Activated B cell treated with CpG ODN at 0.5 μM for 24 hours (primary cell): ENCODE results near the gene SPP1. TPM values are rescaled to one million over a fixed set of nuclear protein-coding genes. Genes with fewer than 3 reads are reported as not detected.

Source experiments
- ATAC-seq: fragments of 200-7000 bp; cut with Tn5 transposase; one replicate; pipeline ENCODE4 v1.10.0; 2021; ENCODE audit warnings: low read depth, mild to moderate bottlenecking, moderate library complexity
- CTCF ChIA-PET: fragments of 350-600 bp; sonication (Branson Sonifier 250); formaldehyde crosslinking; loops from one replicate; lab custom pipeline; 2021; ENCODE audit warnings: antibody characterized with exemption; lab: Charles Lee
- POLR2A ChIA-PET: fragments of 350-600 bp; sonication (Branson Sonifier 250); formaldehyde crosslinking; loops from one replicate; lab custom pipeline; 2021; ENCODE audit warnings: antibody characterized with exemption; lab: Charles Lee
- DNase-seq: peaks from one replicate; pipeline ENCODE4 v3.0.0; 2022
- H3K27ac Mint-ChIP-seq: one replicate; pipeline ENCODE4 v1.8.0; 2020; ENCODE audit warnings: mixed read lengths
- H3K27me3 Mint-ChIP-seq: one replicate; pipeline ENCODE4 v1.8.0; 2021; ENCODE audit warnings: mixed read lengths
- H3K36me3 Mint-ChIP-seq: one replicate; pipeline ENCODE4 v1.8.0; 2021; ENCODE audit warnings: low read depth, mixed read lengths
- H3K4me1 Mint-ChIP-seq: one replicate; pipeline ENCODE4 v1.8.0; 2021; ENCODE audit warnings: mixed read lengths
- H3K4me3 Mint-ChIP-seq: one replicate; pipeline ENCODE4 v1.8.0; 2020; ENCODE audit warnings: mild to moderate bottlenecking, mixed read lengths
- H3K9me3 Mint-ChIP-seq: one replicate; pipeline ENCODE4 v1.8.0; 2020; ENCODE audit warnings: mixed read lengths
- intact Hi-C: fragments of 100-400 bp; cut with micrococcal nuclease; formaldehyde crosslinking; loops from one replicate; pipeline ENCODE4 v1.15.1; 2024
- total RNA-seq: library from RNA; stranded (reverse); gene quantifications from 2 replicates; pipeline ENCODE4 v1.2.3, GENCODE V29; 2022
- TF ChIP-seq, protein P1 (sequence below): fragments of 200-600 bp; IDR thresholded peaks from one replicate; pipeline ENCODE4 v1.8.0; 2022; ENCODE audit warnings: antibody characterized with exemption, mild to moderate bottlenecking

Gene SPP1
- not detected in 2 replicates for total RNA-seq

DNA sequence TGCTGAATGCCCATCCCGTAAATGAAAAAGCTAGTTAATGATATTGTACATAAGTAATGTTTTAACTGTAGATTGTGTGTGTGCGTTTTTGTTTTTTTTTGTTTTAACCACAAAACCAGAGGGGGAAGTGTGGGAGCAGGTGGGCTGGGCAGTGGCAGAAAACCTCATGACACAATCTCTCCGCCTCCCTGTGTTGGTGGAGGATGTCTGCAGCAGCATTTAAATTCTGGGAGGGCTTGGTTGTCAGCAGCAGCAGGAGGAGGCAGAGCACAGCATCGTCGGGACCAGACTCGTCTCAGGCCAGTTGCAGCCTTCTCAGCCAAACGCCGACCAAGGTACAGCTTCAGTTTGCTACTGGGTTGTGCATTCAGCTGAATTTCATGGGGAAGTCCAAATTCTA lies at the start of gene SPP1:
Gene SPP1 (plus strand): TSS at position 249 of the 400 bp plus-strand sequence. CDS start 1,182 bp downstream, outside the sequence.
- ATAC-seq, result peak; percentile 42
- no peak for DNase-seq
- Mint-ChIP-seq H3K4me3 (peak within 1 kb of the TSS; percentile 5), H3K36me3 (no peaks in the 10 kb centered on the region), H3K27me3 (peaks cover 11% of the 10 kb centered on the region), H3K9me3 (no peaks in the 10 kb centered on the region), H3K4me1 (peaks cover 9% of the 10 kb centered on the region), H3K27ac (no peak within 1 kb of the TSS)
- TF ChIP-seq, protein P1, sequence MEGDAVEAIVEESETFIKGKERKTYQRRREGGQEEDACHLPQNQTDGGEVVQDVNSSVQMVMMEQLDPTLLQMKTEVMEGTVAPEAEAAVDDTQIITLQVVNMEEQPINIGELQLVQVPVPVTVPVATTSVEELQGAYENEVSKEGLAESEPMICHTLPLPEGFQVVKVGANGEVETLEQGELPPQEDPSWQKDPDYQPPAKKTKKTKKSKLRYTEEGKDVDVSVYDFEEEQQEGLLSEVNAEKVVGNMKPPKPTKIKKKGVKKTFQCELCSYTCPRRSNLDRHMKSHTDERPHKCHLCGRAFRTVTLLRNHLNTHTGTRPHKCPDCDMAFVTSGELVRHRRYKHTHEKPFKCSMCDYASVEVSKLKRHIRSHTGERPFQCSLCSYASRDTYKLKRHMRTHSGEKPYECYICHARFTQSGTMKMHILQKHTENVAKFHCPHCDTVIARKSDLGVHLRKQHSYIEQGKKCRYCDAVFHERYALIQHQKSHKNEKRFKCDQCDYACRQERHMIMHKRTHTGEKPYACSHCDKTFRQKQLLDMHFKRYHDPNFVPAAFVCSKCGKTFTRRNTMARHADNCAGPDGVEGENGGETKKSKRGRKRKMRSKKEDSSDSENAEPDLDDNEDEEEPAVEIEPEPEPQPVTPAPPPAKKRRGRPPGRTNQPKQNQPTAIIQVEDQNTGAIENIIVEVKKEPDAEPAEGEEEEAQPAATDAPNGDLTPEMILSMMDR, result no peak
- intact Hi-C loops, result no loop called here
- ChIA-PET CTCF (interaction anchor here (1.3 to 2.1 kb wide), 3 partner anchors 123 to 236 kb away, joined by 3 to 9 read pairs (median 7); no protein-coding TSS in a partner anchor), POLR2A (no interaction called here)

DNA sequence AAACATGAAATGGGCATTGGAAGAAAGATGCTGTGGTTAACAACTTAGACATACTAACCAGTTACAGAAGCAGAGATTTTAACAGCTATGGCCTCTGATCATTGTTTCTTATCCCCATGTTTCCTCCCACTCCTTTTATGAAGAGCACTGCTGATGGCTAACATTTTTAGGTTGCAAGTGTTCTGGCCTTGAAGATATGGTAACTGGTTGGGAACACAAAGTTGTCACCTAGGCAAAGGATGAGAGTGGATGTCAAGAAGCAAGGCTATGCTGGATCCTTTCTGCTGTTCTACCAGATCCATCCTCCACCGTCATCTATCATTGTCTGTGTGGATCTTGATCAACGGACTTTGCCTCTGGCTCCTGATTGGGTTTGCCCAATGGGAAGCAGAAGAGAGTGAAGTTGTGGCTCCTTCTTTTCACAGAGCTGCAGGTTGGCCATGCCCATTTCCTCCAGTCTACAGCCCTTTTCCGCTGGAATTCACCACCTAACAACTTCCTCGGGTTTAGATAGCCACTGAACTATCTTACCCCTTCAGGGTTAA lies 48.9 kb upstream of the SPP1 start:
- ATAC-seq, result no peak
- intact Hi-C loops, result loop anchor here (1.0 kb wide), 1 partner anchor 12 kb away; no protein-coding TSS in a partner anchor
- TF ChIP-seq, protein P1, result no peak
- ChIA-PET POLR2A (no interaction called here), CTCF (interaction anchor here (1.4 kb wide), 1 partner anchor 11 kb away, joined by 4 read pairs; no protein-coding TSS in a partner anchor)
- Mint-ChIP-seq H3K27ac (no peak overlapping the region), H3K36me3 (no peaks in the 10 kb centered on the region), H3K27me3 (peaks cover 6% of the 10 kb centered on the region), H3K9me3 (peaks cover 8% of the 10 kb centered on the region), H3K4me1 (no peaks in the 10 kb centered on the region), H3K4me3 (no peak overlapping the region)
- no peak for DNase-seq

DNA sequence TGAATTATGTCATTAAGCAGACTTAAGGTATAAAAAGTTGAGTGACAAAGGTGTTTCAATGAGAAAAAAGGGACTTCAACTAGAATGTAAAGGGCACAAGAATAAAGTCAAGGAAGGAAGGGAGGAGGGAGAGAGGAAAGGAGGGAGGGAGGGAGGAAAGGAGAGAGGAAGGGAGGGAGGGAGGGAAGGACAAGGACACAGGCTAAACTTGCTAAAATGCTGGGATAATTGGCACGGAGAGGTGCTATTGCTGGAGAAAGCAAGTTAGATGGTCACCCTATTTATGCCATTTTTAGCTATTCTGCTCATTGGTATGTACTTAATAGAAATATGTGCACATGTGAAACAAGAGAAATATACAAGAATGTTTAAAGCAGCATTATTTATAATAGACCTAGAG lies 44.9 kb upstream of the SPP1 start:
- Mint-ChIP-seq H3K36me3 (no peaks in the 10 kb centered on the region), H3K4me3 (no peak overlapping the region), H3K4me1 (no peaks in the 10 kb centered on the region), H3K27me3 (peaks cover 8% of the 10 kb centered on the region), H3K27ac (no peak overlapping the region), H3K9me3 (peaks cover 18% of the 10 kb centered on the region)
- DNase-seq (no peak), ATAC-seq (no peak)
- TF ChIP-seq, protein P1, result no peak
- POLR2A ChIA-PET, result no interaction called here
- CTCF ChIA-PET, result no interaction called here
- intact Hi-C loops, result no loop called here

DNA sequence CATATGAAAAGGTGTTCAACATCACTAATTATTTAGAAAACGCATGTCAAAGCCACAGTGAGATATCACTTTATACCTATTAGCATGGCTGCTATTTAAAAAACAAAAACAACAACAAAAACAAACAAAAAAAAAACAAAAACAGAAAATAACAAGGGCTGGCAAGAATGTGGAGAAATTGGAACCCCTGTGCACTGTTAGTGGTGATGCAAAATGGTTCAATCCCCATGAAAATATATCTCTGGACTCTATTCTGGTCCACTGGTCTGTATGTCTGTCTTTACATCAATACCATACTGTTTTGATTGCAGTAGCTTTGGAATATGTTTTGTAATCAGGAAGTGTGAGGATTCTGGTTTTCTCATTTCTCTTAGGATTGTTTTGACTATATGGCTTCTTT lies 43.6 kb upstream of the SPP1 start:
- DNase-seq, result no peak
- Mint-ChIP-seq H3K27me3 (peaks cover 8% of the 10 kb centered on the region), H3K9me3 (peaks cover 18% of the 10 kb centered on the region), H3K4me3 (no peak overlapping the region), H3K27ac (no peak overlapping the region), H3K36me3 (no peaks in the 10 kb centered on the region), H3K4me1 (no peaks in the 10 kb centered on the region)
- no peak for ATAC-seq
- intact Hi-C loops, result no loop called here
- POLR2A ChIA-PET, result no interaction called here
- CTCF ChIA-PET, result no interaction called here
- TF ChIP-seq, protein P1, result no peak

DNA sequence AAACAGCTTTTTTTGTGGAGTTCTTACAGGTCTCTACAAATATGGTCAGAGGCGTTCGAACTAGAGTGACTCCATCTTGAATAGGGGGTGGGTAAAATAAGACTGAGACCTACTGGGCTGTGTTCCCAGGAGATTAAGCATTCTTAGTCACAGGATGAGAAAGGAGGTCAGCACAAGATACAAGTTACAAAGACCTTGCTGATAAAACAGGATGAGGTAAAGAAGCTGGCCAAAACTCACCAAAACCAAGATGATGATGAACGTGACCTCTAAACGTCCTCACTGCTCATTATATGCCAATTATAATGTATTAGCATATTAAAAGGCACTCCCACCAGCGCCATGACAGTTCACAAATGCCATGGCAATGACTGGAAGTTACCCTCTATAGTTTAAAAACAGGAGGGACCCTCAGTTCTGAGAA lies 42.8 kb upstream of the SPP1 start:
- Mint-ChIP-seq H3K4me3 (no peak overlapping the region), H3K9me3 (peaks cover 18% of the 10 kb centered on the region), H3K27me3 (peaks cover 8% of the 10 kb centered on the region), H3K4me1 (no peaks in the 10 kb centered on the region), H3K36me3 (no peaks in the 10 kb centered on the region), H3K27ac (no peak overlapping the region)
- DNase-seq (no peak), ATAC-seq (no peak)
- CTCF ChIA-PET, result no interaction called here
- intact Hi-C loops, result no loop called here
- POLR2A ChIA-PET, result no interaction called here
- TF ChIP-seq, protein P1, result no peak
